HUES48 (cell line): ENCODE measurements around the gene ZNF775.

ENCODE experiments used
- H3K27ac ChIP-seq: one replicate; pipeline ENCODE4 v1.7.0; 2013; ENCODE audit warnings: low read depth, low read length, inconsistent platforms
- H3K27me3 ChIP-seq: 2 replicates; pipeline ENCODE4 v1.6.1; 2013; ENCODE audit warnings: mild to moderate bottlenecking, low read length; ENCODE audit not compliant: control insufficient read depth, insufficient read depth
- H3K36me3 ChIP-seq: 2 replicates; pipeline ENCODE4 v1.6.1; 2013; ENCODE audit warnings: low read length; ENCODE audit not compliant: control insufficient read depth, insufficient read depth
- H3K4me1 ChIP-seq: 2 replicates; pipeline ENCODE4 v1.6.1; 2013; ENCODE audit warnings: mild to moderate bottlenecking, low read length; ENCODE audit not compliant: control insufficient read depth, insufficient read depth
- H3K4me3 ChIP-seq: 2 replicates; pipeline ENCODE4 v1.5.1; 2013; ENCODE audit warnings: mild to moderate bottlenecking, low read depth, low read length
- H3K9ac ChIP-seq: 2 replicates; pipeline ENCODE4 v1.6.1; 2013; ENCODE audit warnings: mild to moderate bottlenecking, low read depth, low read length, moderate library complexity
- H3K9me3 ChIP-seq: 2 replicates; pipeline ENCODE4 v1.6.1; 2013; ENCODE audit warnings: low read length; ENCODE audit not compliant: control insufficient read depth, insufficient read depth

Gene ZNF775

DNA sequence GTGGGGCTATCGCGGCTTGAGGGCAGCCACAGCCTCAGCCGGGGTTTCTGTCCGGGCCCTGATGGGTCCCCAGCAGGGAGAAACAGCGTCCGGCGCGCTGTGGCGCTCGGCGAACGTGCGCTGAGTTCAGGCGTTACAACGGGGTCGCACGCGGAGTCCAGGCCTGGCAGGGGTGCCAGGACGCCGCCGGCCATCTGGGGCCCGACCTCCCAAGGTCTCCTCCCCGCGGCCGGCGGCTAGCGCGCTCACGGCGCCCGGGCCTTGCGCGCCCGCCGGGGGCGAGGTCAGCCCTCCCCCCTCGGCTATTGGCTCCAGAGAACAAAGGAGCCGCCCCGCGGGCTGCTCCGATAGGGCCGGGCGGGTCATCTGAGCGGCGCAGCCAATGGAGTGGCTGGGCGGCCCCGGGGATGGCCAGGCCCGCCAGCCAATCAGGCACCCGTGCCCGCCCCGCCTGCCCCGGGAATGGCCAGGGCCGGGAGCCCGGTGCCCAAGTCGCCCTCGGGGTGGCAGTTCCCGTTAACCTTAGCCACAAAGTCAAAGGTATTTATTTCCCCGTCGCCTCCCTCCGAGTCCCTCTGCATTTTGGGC lies at the start of gene ZNF775:
Gene ZNF775, plus strand, starts transcription at position 478 of the 588 bp plus-strand sequence. CDS start 9,141 bp downstream, outside the sequence.
- Histone ChIP-seq H3K4me1 (peaks cover 58% of the 10 kb centered on the region), H3K27me3 (no peaks in the 10 kb centered on the region), H3K9me3 (no peaks in the 10 kb centered on the region), H3K27ac (peak within 1 kb of the TSS; percentile 98), H3K36me3 (peaks cover 11% of the 10 kb centered on the region), H3K4me3 (peak within 1 kb of the TSS; percentile 94), H3K9ac (peak within 1 kb of the TSS; percentile 79)

DNA sequence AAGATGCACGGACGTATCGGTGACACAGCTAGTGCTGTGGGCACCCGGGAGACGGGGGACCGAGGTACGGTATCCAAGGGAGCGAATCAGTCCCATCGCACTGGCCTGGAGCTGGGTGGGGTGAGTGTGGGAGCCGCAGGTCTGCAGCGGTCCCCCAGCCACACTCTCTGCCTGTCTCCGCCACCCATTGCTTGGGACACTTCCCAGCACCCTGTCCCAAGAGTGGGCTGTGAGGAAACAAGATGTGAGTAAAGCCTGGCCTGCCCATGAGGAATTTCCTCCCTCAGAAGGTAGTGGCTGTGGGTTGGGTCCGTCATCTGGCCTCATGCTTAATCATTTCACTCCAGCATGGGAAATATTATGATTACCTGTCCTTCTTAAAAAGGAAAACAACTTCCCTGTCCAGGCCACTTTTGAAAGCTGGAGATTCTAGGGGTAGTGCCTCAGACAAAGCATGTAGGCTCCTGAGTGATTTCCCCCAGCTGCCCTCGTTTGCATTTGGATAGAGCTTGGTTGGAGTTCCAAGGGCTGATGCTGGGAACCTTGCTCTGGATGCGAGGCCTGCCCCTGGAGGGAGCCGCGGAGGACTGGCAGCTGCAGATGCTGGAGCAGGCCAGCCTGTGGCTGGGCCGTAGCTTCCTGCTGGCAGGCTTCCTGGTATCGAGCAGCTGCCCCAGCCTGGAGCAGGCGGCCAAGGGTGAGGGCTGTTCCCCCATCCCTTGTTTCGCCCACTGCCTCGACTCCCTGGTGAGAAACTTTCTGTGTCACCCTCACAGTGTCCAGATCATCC lies 49.6 kb upstream of the ZNF775 start:
- Histone ChIP-seq H3K27ac (peak overlapping the region; percentile 91), H3K27me3 (no peaks in the 10 kb centered on the region), H3K36me3 (peaks cover 72% of the 10 kb centered on the region), H3K4me1 (peaks cover 30% of the 10 kb centered on the region), H3K9ac (no peak overlapping the region), H3K9me3 (no peaks in the 10 kb centered on the region), H3K4me3 (no peak overlapping the region)

DNA sequence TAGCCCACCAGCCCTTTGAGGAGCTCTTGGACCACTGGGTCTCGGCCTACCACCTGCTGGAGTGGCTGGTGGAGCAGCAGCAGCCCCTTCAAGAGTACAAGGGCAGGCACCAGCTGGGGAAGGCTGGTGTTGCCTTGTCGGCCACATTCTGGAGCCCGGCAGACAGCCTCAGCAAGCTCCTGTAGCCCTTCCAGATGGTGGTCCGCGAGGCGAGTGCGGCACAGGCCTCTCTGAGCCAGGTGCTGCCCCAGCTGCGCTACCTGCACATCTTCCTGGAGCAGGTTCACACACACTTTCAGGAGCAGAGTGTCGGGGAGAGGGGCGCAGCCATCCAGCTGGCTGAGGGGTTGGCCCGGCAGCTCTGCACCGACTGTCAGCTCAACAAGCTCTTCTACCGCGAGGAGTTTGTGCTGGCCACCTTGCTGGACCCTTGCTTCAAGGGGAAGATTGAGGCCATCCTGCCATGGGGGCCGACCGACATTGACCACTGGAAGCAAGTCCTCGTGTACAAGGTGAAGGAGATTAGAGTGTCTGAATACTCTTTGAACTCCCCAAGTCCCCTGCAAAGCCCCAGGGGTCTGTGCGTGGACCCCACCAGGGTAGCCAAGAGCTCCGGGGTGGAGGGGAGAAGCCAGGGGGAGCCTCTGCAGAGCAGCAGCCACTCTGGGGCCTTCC lies 48.8 kb upstream of the ZNF775 start:
- Histone ChIP-seq H3K36me3 (peaks cover 68% of the 10 kb centered on the region), H3K27ac (peak overlapping the region; percentile 91), H3K9ac (no peak overlapping the region), H3K4me1 (peaks cover 30% of the 10 kb centered on the region), H3K9me3 (no peaks in the 10 kb centered on the region), H3K4me3 (no peak overlapping the region), H3K27me3 (no peaks in the 10 kb centered on the region)

DNA sequence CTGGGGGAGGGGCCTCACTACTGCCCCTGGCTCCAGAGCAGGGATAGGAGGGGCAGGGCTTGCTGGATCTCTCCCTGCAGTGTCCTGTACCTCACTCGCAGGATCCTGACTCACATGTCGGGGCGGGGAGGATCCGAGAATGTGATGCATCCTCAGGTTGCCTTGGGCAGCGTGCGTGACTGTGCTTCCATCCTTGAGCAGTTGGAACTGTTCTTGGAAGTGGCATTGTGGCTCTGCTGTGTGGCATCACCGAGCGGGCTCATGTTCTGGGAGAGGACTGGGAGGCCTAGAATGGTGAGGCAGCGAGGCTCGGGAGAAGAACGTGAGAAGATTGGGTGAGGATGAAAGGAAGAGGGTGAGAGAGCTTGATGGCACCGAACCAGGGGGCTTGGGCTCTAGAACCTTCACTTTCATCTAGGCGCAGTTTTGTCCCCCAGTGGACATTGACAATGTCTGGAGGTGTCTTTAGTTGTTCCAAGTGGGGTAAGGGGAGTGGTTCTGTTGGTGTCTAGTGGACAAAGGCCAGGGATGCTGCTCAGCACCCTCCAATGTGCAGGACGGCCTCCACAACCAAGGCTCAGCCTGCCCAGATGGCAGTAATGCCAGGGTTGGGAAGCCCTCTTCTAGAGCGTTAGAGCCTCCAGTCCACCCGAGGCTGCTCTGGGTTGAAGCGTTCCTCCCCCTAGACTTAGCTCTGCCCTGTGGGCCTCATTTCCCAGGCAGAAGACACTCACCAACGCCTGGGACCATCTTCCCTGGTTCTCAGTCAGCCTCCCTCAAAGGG lies 46.1 kb upstream of the ZNF775 start:
- Histone ChIP-seq H3K9me3 (no peaks in the 10 kb centered on the region), H3K4me3 (no peak overlapping the region), H3K9ac (no peak overlapping the region), H3K4me1 (peaks cover 45% of the 10 kb centered on the region), H3K27ac (no peak overlapping the region), H3K27me3 (no peaks in the 10 kb centered on the region), H3K36me3 (peaks cover 63% of the 10 kb centered on the region)

DNA sequence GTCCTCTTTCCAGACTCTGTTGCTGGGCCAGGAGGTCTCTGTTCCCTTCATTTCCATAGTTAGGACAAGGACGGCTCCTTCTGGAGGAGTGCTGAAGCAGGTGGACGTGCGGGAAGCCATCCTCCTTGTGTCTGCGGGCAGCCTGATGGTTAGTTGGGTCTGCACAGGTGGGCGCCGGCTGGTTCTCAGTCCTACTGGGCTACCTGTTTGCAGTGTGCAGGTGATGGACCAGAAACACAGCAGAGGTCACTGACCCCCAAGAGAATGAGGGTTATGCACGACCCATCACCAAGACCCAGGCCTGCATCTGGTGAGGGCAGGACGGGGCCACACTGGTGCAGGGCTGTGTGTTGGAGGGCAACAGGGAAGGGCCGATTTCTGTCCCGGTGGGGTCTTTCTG lies 45.5 kb upstream of the ZNF775 start:
- H3K36me3 ChIP-seq, result peaks cover 61% of the 10 kb centered on the region
- no peaks in the 10 kb centered on the region for H3K27me3 ChIP-seq
- H3K4me1 ChIP-seq, result peaks cover 39% of the 10 kb centered on the region
- no peak overlapping the region for H3K4me3 ChIP-seq
- H3K9me3 ChIP-seq, result no peaks in the 10 kb centered on the region
- H3K9ac ChIP-seq, result no peak overlapping the region
- no peak overlapping the region for H3K27ac ChIP-seq

DNA sequence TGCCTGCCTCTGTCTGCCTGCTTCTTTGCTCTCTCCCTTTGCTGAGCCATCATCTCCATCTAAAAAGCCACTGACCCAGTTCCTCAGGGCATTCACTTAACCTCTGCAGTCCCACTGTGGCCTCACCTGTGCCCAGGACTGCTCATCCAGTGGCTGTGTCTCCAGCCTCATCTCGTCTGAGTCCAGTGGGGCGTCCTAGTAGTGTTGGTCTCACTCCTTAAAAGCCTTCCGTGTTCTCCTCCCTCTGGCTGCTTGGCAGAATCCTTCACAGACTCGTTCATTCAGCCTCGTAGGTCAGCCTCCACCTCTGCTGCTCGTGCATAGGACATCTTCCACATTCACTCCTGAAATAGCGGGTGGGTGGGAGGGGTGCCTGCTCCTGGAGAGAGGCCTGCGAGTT lies 45.0 kb upstream of the ZNF775 start:
- Histone ChIP-seq H3K27me3 (no peaks in the 10 kb centered on the region), H3K9me3 (no peaks in the 10 kb centered on the region), H3K4me3 (no peak overlapping the region), H3K4me1 (peaks cover 39% of the 10 kb centered on the region), H3K36me3 (peaks cover 61% of the 10 kb centered on the region), H3K27ac (peak overlapping the region; percentile 76), H3K9ac (no peak overlapping the region)

DNA sequence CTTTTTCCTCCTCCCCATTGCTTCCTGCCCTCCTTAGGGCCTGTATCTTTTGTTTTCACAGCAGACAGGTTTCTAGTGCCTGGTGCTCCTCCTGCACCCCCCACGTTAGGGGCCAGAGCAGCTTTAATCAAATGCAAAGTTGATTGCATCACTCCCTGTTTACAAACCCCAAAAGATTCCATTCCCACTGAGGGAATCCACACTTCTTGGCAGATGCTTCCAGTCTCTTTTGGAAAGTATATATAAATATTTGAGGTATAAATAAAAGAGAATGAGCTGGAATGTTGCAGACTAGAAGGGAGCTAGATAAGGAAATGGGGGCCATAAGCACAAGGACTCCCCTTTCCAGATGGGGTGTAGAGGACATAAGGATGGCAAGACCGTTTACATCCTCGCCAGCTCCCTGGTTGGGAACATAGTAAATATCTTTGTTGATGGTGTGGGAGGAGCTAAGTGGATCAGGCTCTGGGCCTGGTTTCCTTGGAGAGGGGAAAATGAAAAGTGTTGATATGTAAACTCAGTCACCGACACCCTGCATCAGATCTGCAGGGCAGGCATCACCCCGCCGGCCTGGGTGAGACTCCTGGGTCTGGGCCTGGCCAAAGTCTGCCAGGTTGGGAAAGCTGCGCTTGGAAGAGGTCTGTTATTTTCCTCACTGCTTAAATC lies 43.9 kb upstream of the ZNF775 start:
- H3K36me3 ChIP-seq, result peaks cover 57% of the 10 kb centered on the region
- H3K9ac ChIP-seq, result peak overlapping the region; percentile 11; the same call in 1 of the 2 replicates
- peak overlapping the region; percentile 95 for H3K27ac ChIP-seq
- H3K9me3 ChIP-seq, result no peaks in the 10 kb centered on the region
- H3K4me1 ChIP-seq, result peaks cover 38% of the 10 kb centered on the region
- H3K4me3 ChIP-seq, result peak overlapping the region; percentile 40
- no peaks in the 10 kb centered on the region for H3K27me3 ChIP-seq

DNA sequence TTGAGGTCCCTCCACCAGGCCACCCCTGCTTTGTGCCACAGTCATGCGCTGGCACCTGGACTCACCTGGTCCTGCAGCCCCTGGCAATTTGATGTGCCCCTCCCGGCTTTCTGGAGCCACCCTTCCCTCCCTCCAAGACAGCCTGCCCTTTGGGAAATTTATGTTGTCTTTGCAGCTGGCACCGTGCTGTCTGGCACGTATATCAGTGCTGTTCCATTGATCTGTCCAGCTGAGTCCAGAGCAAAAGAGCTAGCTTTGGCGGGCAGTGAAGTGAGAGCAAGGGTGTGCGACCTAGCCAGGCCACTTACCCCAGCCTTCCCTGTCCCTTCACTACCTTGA lies 43.4 kb upstream of the ZNF775 start:
- peaks cover 52% of the 10 kb centered on the region for H3K36me3 ChIP-seq
- no peak overlapping the region for H3K4me3 ChIP-seq
- H3K27ac ChIP-seq, result peak overlapping the region; percentile 95
- H3K27me3 ChIP-seq, result peaks cover under 1% of the 10 kb centered on the region; the same call in 1 of the 2 replicates
- 0 out of 2 replicates have a peak overlapping the region, but pooled peaks have one; percentile 11 for H3K9ac ChIP-seq
- H3K4me1 ChIP-seq, result peaks cover 37% of the 10 kb centered on the region
- H3K9me3 ChIP-seq, result no peaks in the 10 kb centered on the region

DNA sequence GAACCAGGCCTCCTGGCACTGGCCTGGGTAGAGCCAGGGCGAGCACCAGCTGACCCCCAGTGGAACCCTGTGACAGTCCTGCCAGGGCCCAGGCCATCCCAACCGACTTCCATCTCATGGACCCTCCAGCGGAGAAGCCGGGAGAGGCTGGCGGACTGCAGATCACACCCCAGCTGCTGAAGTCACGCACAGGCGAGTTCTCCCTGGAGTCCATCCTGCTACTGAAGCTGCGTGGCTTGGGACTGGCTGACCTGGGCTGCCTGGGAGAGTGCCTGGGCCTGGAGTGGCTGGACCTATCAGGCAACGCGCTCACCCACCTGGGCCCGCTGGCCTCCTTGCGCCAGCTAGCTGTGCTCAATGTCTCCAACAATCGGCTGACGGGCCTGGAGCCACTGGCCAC lies 42.4 kb upstream of the ZNF775 start:
- Histone ChIP-seq H3K4me1 (peaks cover 37% of the 10 kb centered on the region), H3K27ac (no peak overlapping the region), H3K4me3 (no peak overlapping the region), H3K27me3 (peaks cover 7% of the 10 kb centered on the region), H3K9ac (no peak overlapping the region), H3K36me3 (peaks cover 42% of the 10 kb centered on the region), H3K9me3 (no peaks in the 10 kb centered on the region)

DNA sequence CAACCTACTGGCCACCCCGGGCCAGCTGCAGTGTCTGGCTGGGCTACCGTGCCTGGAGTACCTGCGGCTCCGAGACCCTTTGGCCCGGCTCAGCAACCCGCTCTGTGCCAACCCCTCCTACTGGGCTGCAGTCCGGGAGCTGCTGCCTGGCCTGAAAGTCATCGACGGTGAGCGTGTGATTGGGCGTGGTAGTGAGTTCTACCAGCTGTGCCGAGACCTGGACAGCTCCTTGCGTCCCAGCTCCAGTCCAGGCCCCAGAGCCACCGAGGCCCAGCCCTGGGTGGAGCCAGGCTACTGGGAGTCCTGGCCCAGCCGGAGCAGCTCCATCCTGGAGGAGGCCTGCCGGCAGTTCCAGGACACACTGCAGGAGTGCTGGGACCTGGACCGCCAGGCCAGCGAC lies 42.0 kb upstream of the ZNF775 start:
- no peak overlapping the region for H3K4me3 ChIP-seq

More for the DNA sequence above, 42.0 kb upstream of the ZNF775 start:
- Histone ChIP-seq H3K9me3 (no peaks in the 10 kb centered on the region), H3K27ac (no peak overlapping the region), H3K36me3 (peaks cover 39% of the 10 kb centered on the region), H3K4me1 (peaks cover 42% of the 10 kb centered on the region), H3K9ac (no peak overlapping the region), H3K27me3 (peaks cover 12% of the 10 kb centered on the region)
